GM13976 (cell line): ENCODE data around the gene YWHAB.
"Not testable (repeated sequence)": the region's sequence is repeated elsewhere in the genome, so short reads cannot be mapped to it uniquely, and the experiment has no call there.

ENCODE experiments used
- DNase-seq: peaks from one replicate; pipeline ENCODE4 v3.0.0; 2012; ENCODE audit warnings: low spot score
- CTCF ChIP-seq: IDR thresholded peaks from 2 replicates; pipeline ENCODE4 v1.5.1; 2012; ENCODE audit warnings: borderline replicate concordance, mild to moderate bottlenecking; ENCODE audit not compliant: insufficient read depth; ENCODE audit errors: extremely low read depth, missing control alignments, control extremely low read depth
- in situ Hi-C: fragments of 300-500 bp; cut with MboI; formaldehyde crosslinking; loops from one replicate; pipeline ENCODE4 v1.12.0; 2022; ENCODE audit warnings: low sequenced_read_pairs, mixed read lengths, inconsistent platforms; ENCODE audit not compliant: unreplicated experiment

YWHAB gene

GRCh38 chr20:44866703-44867335, 18.7 kb upstream of the YWHAB start:
- no peak for DNase-seq
- TF ChIP-seq CTCF: no peak
- in situ Hi-C loops: loop anchor here (10.0 kb wide), 2 partner anchors 122 to 182 kb away; partner anchors contain the start of gene KCNK15

GRCh38 chr20:44869471-44869870, 16.0 kb upstream of the YWHAB start:
- TF ChIP-seq CTCF: no peak
- no peak for DNase-seq
- in situ Hi-C loops: loop anchor here (10.0 kb wide), 2 partner anchors 125 to 185 kb away; partner anchors contain the start of gene KCNK15

DNA sequence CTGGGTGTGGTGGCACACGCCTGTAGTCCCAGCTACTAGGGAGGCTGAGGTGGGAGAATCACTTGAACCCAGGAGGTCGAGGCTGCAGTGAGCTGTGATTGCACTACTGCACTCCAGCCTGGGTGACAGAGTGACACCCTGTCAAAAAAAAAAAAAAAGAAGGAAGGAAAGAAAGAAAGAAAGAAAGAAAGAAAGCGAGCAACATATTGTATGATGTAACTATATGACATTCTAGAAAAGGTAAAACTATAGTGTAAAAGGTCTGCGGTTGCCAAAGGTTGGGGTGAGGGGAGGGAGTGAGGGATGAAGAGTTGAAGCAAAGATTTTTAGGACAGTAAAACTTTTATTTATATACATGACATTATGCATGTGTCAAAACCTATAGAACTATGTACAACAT, 3.1 kb upstream of the YWHAB start:
- DNase-seq, in situ Hi-C loops: not testable (repeated sequence)

GRCh38 chr20:44883214-44883902, 2.1 kb upstream of the YWHAB start:
- in situ Hi-C loops: no loop called here
- no peak for DNase-seq
- TF ChIP-seq CTCF: no peak

DNA sequence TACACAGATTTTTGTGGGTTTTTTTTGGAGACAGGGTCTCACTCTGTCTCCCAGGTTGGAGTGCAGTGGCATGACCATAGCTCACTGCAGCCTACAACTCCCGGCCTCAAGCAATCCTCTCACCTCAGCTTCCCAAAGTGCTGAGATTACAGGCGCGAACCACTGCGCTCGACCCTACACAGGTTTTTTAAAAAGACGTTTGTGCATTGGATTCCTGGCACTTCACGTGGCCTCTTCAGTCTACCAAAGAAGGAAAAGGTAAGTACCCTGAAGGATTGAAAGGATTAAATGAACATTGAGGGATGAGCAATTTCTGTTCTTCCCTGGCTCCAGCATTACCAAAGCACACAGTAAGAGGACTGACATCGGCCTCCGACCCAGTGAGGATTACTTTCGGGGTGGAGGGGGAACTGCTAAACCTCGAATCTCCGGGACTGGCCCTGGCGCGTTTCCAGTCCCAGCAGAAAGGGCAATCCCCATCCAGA, 556 bp upstream of the YWHAB start:
- no peak for TF ChIP-seq CTCF
- in situ Hi-C loops: no loop called here
- no peak for DNase-seq

GRCh38 chr20:44886266-44886651, 754 bp downstream of the YWHAB start:
- in situ Hi-C loops: no loop called here
- no peak for TF ChIP-seq CTCF
- DNase-seq: no peak

DNA sequence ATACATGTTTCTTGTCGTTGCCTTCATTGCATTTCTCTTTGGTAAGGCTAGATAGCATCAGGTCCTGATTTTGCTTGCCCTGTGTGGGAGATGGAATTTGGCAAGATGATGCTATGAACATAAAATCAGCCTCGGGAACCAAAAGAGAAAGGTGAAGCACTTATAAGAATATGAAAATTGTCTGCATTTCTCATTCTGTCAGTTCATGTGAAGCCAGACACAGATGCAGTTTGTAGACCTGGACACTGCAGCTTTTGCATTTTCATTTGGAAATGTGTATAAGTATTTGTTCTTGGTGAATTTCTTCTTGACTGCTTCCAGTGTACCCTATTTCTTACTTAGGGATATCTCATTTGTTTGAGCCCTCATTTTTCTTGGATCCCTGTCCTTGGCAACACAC, 1.3 kb downstream of the YWHAB start:
- no peak for TF ChIP-seq CTCF
- no peak for DNase-seq
- in situ Hi-C loops: no loop called here
